ENCODE measurements around the gene ZFP36L1. TPM values are rescaled to one million over a fixed set of nuclear protein-coding genes. Genes with fewer than 3 reads are reported as not detected.

The ZFP36L1 gene
- total RNA-seq, 2 donors from 2014 or later: 73.4 to 158 TPM

- Mint-ChIP-seq H3K27ac (no peak overlapping the region), H3K36me3 (no peaks in the 10 kb centered on the region), H3K9me3 (no peaks in the 10 kb centered on the region)
- DNase-seq (ENCODE audit: low spot score in 2 of 2) (no peak), ATAC-seq (no peak)
Measured at GRCh38 chr14:68748691-68749090, 44.2 kb downstream of the ZFP36L1 start.

DNA sequence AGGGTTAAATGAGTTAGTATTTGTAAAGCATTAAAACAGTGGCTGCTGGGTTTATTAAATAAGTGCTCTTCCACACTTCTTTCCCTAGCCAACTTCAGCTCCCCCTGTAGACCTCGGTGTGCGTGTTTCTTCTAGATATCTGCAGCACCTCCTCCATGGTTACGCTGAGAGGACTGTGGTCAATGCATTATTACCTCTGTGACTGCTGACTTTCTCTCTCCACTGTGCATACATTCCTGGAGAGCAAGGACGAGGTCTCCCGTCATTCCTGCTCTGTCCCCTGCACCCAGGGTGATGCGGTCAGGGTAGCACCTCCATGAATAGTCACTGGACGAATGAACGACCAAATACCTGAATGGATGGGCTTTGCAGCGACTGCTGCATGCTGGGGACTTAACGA lies 44.6 kb downstream of the ZFP36L1 start:
- Mint-ChIP-seq H3K27ac (no peak overlapping the region), H3K36me3 (no peaks in the 10 kb centered on the region), H3K9me3 (no peaks in the 10 kb centered on the region)
- DNase-seq (ENCODE audit: low spot score in 2 of 2): no peak
- ATAC-seq: no peak

DNA sequence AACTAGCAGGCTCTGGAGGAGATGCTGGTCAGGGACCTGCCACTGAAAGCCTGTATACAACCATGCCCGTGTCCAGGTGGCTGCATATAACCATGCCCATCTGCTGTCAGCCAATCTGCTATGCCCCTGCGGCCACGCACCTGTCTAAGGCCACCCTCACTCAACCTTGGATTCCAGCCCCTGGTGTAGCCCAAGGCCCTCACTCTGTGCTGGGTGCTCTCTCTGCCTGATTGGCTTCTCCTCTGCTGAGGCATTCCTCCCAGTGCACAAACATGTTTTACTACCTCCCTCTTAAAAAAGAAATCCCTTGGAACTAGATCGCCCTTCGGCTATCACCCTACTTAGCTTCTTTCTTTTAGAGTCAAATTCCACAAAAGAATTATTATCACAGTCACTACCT lies 45.5 kb downstream of the ZFP36L1 start:
- no peaks in the 10 kb centered on the region for H3K9me3 Mint-ChIP-seq
- DNase-seq (ENCODE audit: low spot score in 2 of 2) (no peak), ATAC-seq (no peak)
- no peaks in the 10 kb centered on the region for H3K36me3 Mint-ChIP-seq
- H3K27ac Mint-ChIP-seq: peak overlapping the region in 1 of 2 donors; percentile 18

DNA sequence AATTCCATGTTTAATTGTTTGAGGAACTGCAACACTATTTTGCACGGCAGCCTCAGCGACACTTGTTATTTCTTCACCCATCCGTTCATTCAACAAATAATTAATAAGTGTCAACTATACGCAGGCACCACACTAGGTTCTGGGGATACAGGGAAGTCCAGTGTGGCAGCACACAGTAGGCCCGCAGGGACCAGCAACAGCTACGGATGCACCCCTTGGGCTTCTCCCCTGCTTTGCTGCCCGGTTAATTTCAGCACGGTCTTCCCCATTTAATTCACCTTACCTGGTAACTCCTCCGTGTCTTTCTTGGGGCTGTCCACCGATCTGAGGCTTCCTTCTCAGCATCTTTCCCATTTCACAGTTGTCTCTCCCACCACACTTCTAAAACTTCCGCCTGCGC lies 48.3 kb downstream of the ZFP36L1 start:
- ATAC-seq: no peak
- no peak for DNase-seq (ENCODE audit: low spot score in 2 of 2)
- Mint-ChIP-seq H3K36me3 (peaks cover 0 to 13% of the 10 kb centered on the region in 2 donors), H3K27ac (no peak overlapping the region), H3K9me3 (peaks cover 6 to 12% of the 10 kb centered on the region in 2 donors)

GRCh38 chr14:68741839-68742470 lies 50.9 kb downstream of the ZFP36L1 start:
- DNase-seq (ENCODE audit: low spot score in 2 of 2): no peak
- peaks cover 0 to 13% of the 10 kb centered on the region in 2 donors for H3K36me3 Mint-ChIP-seq
- ATAC-seq: peak in 1 of 2 donors; percentile 36
- H3K9me3 Mint-ChIP-seq: peaks cover 6 to 12% of the 10 kb centered on the region in 2 donors
- no peak overlapping the region for H3K27ac Mint-ChIP-seq

GRCh38 chr14:68741477-68741791 lies 51.4 kb downstream of the ZFP36L1 start:
- Mint-ChIP-seq H3K9me3 (peaks cover 6 to 12% of the 10 kb centered on the region in 2 donors), H3K36me3 (peaks cover 0 to 13% of the 10 kb centered on the region in 2 donors), H3K27ac (no peak overlapping the region)
- DNase-seq (ENCODE audit: low spot score in 2 of 2): no peak
- ATAC-seq: peak in 1 of 2 donors; percentile 36

DNA sequence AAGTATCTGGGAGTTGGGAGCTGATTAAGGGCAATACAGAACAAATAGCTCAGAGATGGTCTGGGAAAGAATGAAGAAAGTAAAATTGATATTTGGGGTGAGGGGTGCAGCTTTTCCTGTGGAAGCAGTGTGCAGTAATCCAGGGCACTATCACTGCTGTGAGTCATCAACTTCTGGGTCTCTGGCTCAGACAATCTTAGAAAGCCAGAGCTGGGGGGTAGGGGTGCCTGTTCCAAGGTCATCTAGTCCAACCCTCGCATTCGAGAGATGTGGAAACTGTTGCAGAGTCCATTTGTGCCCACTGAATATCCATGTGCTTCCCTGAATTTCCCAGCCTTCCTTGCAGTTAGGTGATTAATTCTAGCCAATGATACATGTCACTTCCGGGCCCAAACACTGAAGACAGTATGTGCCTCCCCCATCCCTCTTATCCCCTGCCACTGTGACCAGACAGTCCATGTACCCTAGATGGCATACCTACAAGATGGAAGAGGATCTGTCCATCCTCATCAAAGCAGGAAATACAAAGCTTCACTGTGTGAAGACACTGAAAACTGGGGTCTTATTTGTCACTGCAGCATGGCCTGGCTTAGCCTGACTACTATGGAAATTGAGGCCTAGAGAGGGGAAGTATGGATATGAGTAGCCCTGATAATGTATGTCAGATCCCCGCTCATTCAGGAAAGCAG lies 51.9 kb downstream of the ZFP36L1 start:
- H3K36me3 Mint-ChIP-seq: peaks cover 0 to 13% of the 10 kb centered on the region in 2 donors
- ATAC-seq: peak in 1 of 2 donors; percentile 43
- no peak for DNase-seq (ENCODE audit: low spot score in 2 of 2)
- H3K9me3 Mint-ChIP-seq: peaks cover 6 to 12% of the 10 kb centered on the region in 2 donors
- peak overlapping the region in 1 of 2 donors; percentile 11 for H3K27ac Mint-ChIP-seq

DNA sequence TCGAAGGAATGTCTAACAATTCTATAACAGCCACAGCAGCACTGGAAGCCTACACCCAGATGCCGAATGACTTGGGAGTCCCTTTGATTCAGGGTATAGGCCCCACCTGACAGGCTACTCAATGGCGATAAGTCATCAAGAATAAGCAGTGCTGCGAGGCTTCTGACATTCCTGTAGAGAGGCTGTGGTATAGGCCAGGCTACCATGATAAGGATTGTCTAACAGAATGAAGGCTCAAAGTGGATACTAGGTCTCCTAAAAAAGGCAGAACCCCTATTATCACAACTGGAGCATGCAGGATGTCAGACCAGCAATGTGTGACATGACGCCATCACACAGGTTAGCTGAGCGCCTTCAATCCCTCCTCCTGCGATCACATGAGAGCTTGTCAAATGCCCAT lies 53.2 kb downstream of the ZFP36L1 start:
- peaks cover 6 to 12% of the 10 kb centered on the region in 2 donors for H3K9me3 Mint-ChIP-seq
- H3K36me3 Mint-ChIP-seq: peaks cover 0 to 13% of the 10 kb centered on the region in 2 donors
- DNase-seq (ENCODE audit: low spot score in 2 of 2) (no peak), ATAC-seq (no peak)
- H3K27ac Mint-ChIP-seq: no peak overlapping the region

GRCh38 chr14:68738559-68738958 lies 54.3 kb downstream of the ZFP36L1 start:
- ATAC-seq (no peak), DNase-seq (ENCODE audit: low spot score in 2 of 2) (no peak)
- peaks cover 0 to 13% of the 10 kb centered on the region in 2 donors for H3K36me3 Mint-ChIP-seq
- H3K9me3 Mint-ChIP-seq: peaks cover 6 to 12% of the 10 kb centered on the region in 2 donors
- H3K27ac Mint-ChIP-seq: peak overlapping the region in 1 of 2 donors; percentile 88

Other genes with a start within 250 kb of the ZFP36L1 start
- 100 to 1,000 TPM; 106 to 120 TPM for gene ACTN1, start 186.2 kb upstream of the ZFP36L1 start, total RNA-seq

Data from activated naive CD4-positive, alpha-beta T cell treated with anti-CD3 and anti-CD28 coated beads, Interleukin-2, amount 50 U/mL, for 72 hours (primary cell).